ENCODE data around the gene PARVG. TPM values are rescaled to one million over a fixed set of nuclear protein-coding genes. Genes with fewer than 3 reads are reported as not detected.
"Not testable (repeated sequence)": the region's sequence is repeated elsewhere in the genome, so short reads cannot be mapped to it uniquely, and the experiment has no call there.

PARVG gene
- polyA plus RNA-seq, 1 experiment = 0.01 TPM

- no peak for DNase-seq (ENCODE audit: low read depth, low spot score)
- TF ChIP-seq CTCF (IDR thresholded peaks at IDR 0.05; ENCODE audit: low read depth, low read length) = no peak
- no peak overlapping the region for H3K4me3 ChIP-seq (ENCODE audit: low read depth, low read length)
- ChIA-PET POLR2A (no interaction called here), CTCF (no interaction called here)
- H3K27ac ChIP-seq (ENCODE audit: low read depth, low read length) = no peak overlapping the region
- H3K9me3 ChIP-seq (ENCODE audit: control insufficient read depth, insufficient read depth, low read length) = peaks cover 7% of the 10 kb centered on the region; the same call in 1 of the 2 replicates
- peaks cover 5% of the 10 kb centered on the region for H3K27me3 ChIP-seq (ENCODE audit: control insufficient read depth, insufficient read depth, low read length)
These were observed 49.1 kb downstream of the PARVG start for GRCh38 chr22:44229809-44230208.

GRCh38 chr22:44231233-44231632 is 50.5 kb downstream of the PARVG start:
- Histone ChIP-seq H3K9me3 (ENCODE audit: control insufficient read depth, insufficient read depth, low read length) (peaks cover 7% of the 10 kb centered on the region; the same call in 1 of the 2 replicates), H3K27me3 (ENCODE audit: control insufficient read depth, insufficient read depth, low read length) (no peaks in the 10 kb centered on the region), H3K27ac (ENCODE audit: low read depth, low read length) (no peak overlapping the region), H3K4me3 (ENCODE audit: low read depth, low read length) (no peak overlapping the region)
- TF ChIP-seq CTCF (IDR thresholded peaks at IDR 0.05; ENCODE audit: low read depth, low read length) = no peak
- POLR2A ChIA-PET = interaction anchor here (0.6 to 0.7 kb wide), 3 partner anchors 8 to 78 kb away, joined by 3 to 10 read pairs (median 5); no protein-coding TSS in a partner anchor
- DNase-seq (ENCODE audit: low read depth, low spot score) = no peak
- CTCF ChIA-PET = no interaction called here

- H3K9me3 ChIP-seq (ENCODE audit: control insufficient read depth, insufficient read depth, low read length); H3K27me3 ChIP-seq (ENCODE audit: control insufficient read depth, insufficient read depth, low read length); H3K27ac ChIP-seq (ENCODE audit: low read depth, low read length); CTCF ChIA-PET; DNase-seq (ENCODE audit: low read depth, low spot score); H3K4me3 ChIP-seq (ENCODE audit: low read depth, low read length): not testable (repeated sequence)
- POLR2A ChIA-PET = interaction anchor here (0.7 kb wide), 1 partner anchor 653 kb away, joined by 9 read pairs; no protein-coding TSS in a partner anchor
These were observed 53.6 kb downstream of the PARVG start for GRCh38 chr22:44234372-44234771.

- Histone ChIP-seq H3K27ac (ENCODE audit: low read depth, low read length) (no peak overlapping the region), H3K27me3 (ENCODE audit: control insufficient read depth, insufficient read depth, low read length) (peaks cover 2% of the 10 kb centered on the region), H3K9me3 (ENCODE audit: control insufficient read depth, insufficient read depth, low read length) (no peaks in the 10 kb centered on the region), H3K4me3 (ENCODE audit: low read depth, low read length) (no peak overlapping the region)
- TF ChIP-seq CTCF (IDR thresholded peaks at IDR 0.05; ENCODE audit: low read depth, low read length) = no peak
- DNase-seq (ENCODE audit: low read depth, low spot score) = no peak
- CTCF ChIA-PET = no interaction called here
- POLR2A ChIA-PET = no interaction called here
These were observed 56.6 kb downstream of the PARVG start for GRCh38 chr22:44237290-44237689.

- DNase-seq (ENCODE audit: low read depth, low spot score); H3K27ac ChIP-seq (ENCODE audit: low read depth, low read length); H3K4me3 ChIP-seq (ENCODE audit: low read depth, low read length); H3K27me3 ChIP-seq (ENCODE audit: control insufficient read depth, insufficient read depth, low read length); CTCF ChIA-PET; H3K9me3 ChIP-seq (ENCODE audit: control insufficient read depth, insufficient read depth, low read length): not testable (repeated sequence)
- POLR2A ChIA-PET = interaction anchor here (0.7 kb wide), 1 partner anchor 9 kb away, joined by 5 read pairs; no protein-coding TSS in a partner anchor
These were observed 60.4 kb downstream of the PARVG start for GRCh38 chr22:44241121-44241520.

- Histone ChIP-seq H3K27ac (ENCODE audit: low read depth, low read length) (no peak overlapping the region), H3K4me3 (ENCODE audit: low read depth, low read length) (no peak overlapping the region), H3K9me3 (ENCODE audit: control insufficient read depth, insufficient read depth, low read length) (no peaks in the 10 kb centered on the region), H3K27me3 (ENCODE audit: control insufficient read depth, insufficient read depth, low read length) (peaks cover 7% of the 10 kb centered on the region)
- POLR2A ChIA-PET = no interaction called here
- DNase-seq (ENCODE audit: low read depth, low spot score) = no peak
- CTCF ChIA-PET = no interaction called here
- TF ChIP-seq CTCF (IDR thresholded peaks at IDR 0.05; ENCODE audit: low read depth, low read length) = no peak
These were observed 62.4 kb downstream of the PARVG start for GRCh38 chr22:44242946-44243724.
